Measurements from ENCODE around the gene GPC5. TPM values are rescaled to one million over a fixed set of nuclear protein-coding genes. Genes with fewer than 3 reads are reported as not detected.

The GPC5 gene
- total RNA-seq, 2 experiments from 2014 or later, result not detected

- Mint-ChIP-seq H3K27me3 (no peaks in the 10 kb centered on the region), H3K27ac (no peak overlapping the region), H3K4me3 (no peak overlapping the region), H3K4me1 (no peaks in the 10 kb centered on the region), H3K9me3 (ENCODE audit: low read depth) (no peaks in the 10 kb centered on the region), H3K36me3 (no peaks in the 10 kb centered on the region)
- ATAC-seq (no peak), DNase-seq (no peak)
- CTCF ChIA-PET, result no interaction called here
Measured at GRCh38 chr13:91504216-91504615, 105.8 kb downstream of the GPC5 start.

DNA sequence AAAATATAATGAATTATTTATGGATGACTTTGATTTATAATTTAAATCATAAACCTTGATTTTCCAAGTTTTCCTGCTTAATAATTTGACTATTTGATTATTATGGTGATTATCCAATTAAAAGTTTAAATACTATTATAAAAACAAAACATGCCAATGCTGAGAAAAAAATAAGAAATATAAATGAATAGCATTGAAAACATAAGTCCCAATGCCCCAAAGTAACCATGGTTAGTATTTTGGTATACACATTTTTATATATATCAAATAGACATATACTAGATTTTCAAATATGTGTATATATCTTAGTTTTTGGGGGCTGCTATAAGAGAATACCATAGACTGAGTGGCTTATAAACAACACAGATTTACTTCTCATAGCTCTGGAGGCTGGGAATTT lies 108.3 kb downstream of the GPC5 start:
- ATAC-seq (no peak), DNase-seq (no peak)
- Mint-ChIP-seq H3K4me1 (no peaks in the 10 kb centered on the region), H3K36me3 (no peaks in the 10 kb centered on the region), H3K9me3 (ENCODE audit: low read depth) (no peaks in the 10 kb centered on the region), H3K27me3 (no peaks in the 10 kb centered on the region), H3K4me3 (no peak overlapping the region), H3K27ac (no peak overlapping the region)
- CTCF ChIA-PET, result no interaction called here

GRCh38 chr13:91510058-91510457 lies 111.6 kb downstream of the GPC5 start:
- no peaks in the 10 kb centered on the region for H3K27me3 Mint-ChIP-seq
- H3K36me3 Mint-ChIP-seq, result no peaks in the 10 kb centered on the region
- H3K4me1 Mint-ChIP-seq, result no peaks in the 10 kb centered on the region
- ATAC-seq (no peak), DNase-seq (no peak)
- no peaks in the 10 kb centered on the region for H3K9me3 Mint-ChIP-seq (ENCODE audit: low read depth)
- CTCF ChIA-PET, result no interaction called here
- H3K27ac Mint-ChIP-seq, result no peak overlapping the region
- H3K4me3 Mint-ChIP-seq, result no peak overlapping the region

DNA sequence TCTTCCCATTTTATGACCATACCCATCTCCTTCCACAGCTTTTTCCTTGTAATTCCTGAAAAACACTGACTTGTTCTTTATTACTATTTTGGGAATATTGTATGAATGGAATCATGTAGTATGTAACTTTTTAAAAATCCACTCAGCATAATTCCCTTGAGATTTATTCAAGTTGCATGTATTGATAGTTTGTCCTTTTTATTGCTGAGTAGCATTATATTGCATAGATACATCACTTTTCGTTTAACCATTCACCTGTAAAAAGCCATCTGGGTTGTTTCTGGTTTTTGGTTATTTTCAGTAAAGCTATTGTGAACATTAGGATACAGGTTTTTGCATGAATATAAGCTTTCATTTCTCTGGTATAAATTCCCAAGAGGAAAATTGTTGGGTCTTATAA lies 115.4 kb downstream of the GPC5 start:
- no peaks in the 10 kb centered on the region for H3K4me1 Mint-ChIP-seq
- CTCF ChIA-PET, result no interaction called here
- no peaks in the 10 kb centered on the region for H3K9me3 Mint-ChIP-seq (ENCODE audit: low read depth)
- H3K27me3 Mint-ChIP-seq, result no peaks in the 10 kb centered on the region
- no peak overlapping the region for H3K4me3 Mint-ChIP-seq
- H3K27ac Mint-ChIP-seq, result no peak overlapping the region
- no peaks in the 10 kb centered on the region for H3K36me3 Mint-ChIP-seq
- no peak for ATAC-seq
- DNase-seq, result no peak

- H3K27me3 Mint-ChIP-seq, result no peaks in the 10 kb centered on the region
- no peak for ATAC-seq
- H3K4me3 Mint-ChIP-seq, result no peak overlapping the region
Measured at GRCh38 chr13:91516799-91517198, 118.4 kb downstream of the GPC5 start.

DNA sequence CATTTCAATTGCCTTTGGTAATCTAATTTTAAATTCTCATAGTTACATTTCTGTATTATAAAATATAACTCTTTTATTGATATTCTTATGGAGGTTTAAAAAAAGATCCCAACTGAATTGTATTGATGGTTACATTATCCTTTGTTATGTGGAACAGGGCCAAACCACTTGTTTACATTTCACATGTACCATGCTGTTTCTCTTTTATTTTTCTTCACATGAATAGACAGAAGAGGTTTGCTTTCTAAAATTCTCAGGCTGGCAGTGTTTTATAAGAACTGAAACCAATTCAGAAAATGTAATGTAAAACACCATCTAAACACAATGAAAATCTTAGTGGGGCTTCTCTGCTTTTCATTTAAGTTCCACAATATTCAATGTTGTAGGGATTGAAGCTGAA lies 122.5 kb downstream of the GPC5 start:
- Mint-ChIP-seq H3K4me3 (no peak overlapping the region), H3K4me1 (no peaks in the 10 kb centered on the region), H3K9me3 (ENCODE audit: low read depth) (no peaks in the 10 kb centered on the region), H3K36me3 (no peaks in the 10 kb centered on the region), H3K27ac (no peak overlapping the region), H3K27me3 (no peaks in the 10 kb centered on the region)
- DNase-seq (no peak), ATAC-seq (no peak)
- CTCF ChIA-PET, result no interaction called here

More at GRCh38 chr13:91516799-91517198, 118.4 kb downstream of the GPC5 start:
- Mint-ChIP-seq H3K36me3 (no peaks in the 10 kb centered on the region), H3K4me1 (no peaks in the 10 kb centered on the region), H3K9me3 (ENCODE audit: low read depth) (no peaks in the 10 kb centered on the region), H3K27ac (no peak overlapping the region)
- CTCF ChIA-PET, result no interaction called here
- no peak for DNase-seq

GRCh38 chr13:91523116-91523515 lies 124.7 kb downstream of the GPC5 start:
- no peak overlapping the region for H3K27ac Mint-ChIP-seq
- no peak for ATAC-seq

DNA sequence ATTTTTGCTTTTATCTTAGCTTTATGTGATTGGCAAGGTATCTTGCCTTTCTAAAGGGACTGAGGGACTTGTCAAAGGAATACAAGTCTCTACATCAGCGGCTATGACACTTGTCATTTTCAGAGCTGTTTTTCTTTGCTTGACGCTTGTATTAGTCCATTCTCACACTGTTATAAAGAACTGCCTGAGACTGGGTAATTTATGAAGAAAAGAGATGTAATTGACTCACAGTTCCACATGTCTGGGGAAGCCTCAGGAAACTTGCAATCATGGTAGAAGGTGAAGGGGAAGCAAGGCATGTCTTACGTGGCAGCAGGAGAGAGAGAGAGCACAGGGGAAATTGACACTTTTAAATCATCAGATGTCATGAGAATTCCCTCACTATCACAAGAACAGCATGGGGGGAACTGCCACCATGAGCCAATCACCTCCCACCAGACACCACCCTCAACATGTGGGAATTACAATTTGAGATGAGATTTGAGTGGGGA lies 128.2 kb downstream of the GPC5 start:
- H3K27ac Mint-ChIP-seq, result no peak overlapping the region
- H3K4me1 Mint-ChIP-seq, result no peaks in the 10 kb centered on the region
- no peaks in the 10 kb centered on the region for H3K9me3 Mint-ChIP-seq (ENCODE audit: low read depth)
- no peak overlapping the region for H3K4me3 Mint-ChIP-seq
- ATAC-seq (no peak), DNase-seq (no peak)
- CTCF ChIA-PET, result no interaction called here
- H3K36me3 Mint-ChIP-seq, result no peaks in the 10 kb centered on the region
- H3K27me3 Mint-ChIP-seq, result no peaks in the 10 kb centered on the region

More at GRCh38 chr13:91523116-91523515, 124.7 kb downstream of the GPC5 start:
- H3K4me3 Mint-ChIP-seq, result no peak overlapping the region
- H3K27me3 Mint-ChIP-seq, result no peaks in the 10 kb centered on the region
- H3K36me3 Mint-ChIP-seq, result no peaks in the 10 kb centered on the region
- no peaks in the 10 kb centered on the region for H3K9me3 Mint-ChIP-seq (ENCODE audit: low read depth)
- DNase-seq, result no peak
- no peaks in the 10 kb centered on the region for H3K4me1 Mint-ChIP-seq
- CTCF ChIA-PET, result no interaction called here

DNA sequence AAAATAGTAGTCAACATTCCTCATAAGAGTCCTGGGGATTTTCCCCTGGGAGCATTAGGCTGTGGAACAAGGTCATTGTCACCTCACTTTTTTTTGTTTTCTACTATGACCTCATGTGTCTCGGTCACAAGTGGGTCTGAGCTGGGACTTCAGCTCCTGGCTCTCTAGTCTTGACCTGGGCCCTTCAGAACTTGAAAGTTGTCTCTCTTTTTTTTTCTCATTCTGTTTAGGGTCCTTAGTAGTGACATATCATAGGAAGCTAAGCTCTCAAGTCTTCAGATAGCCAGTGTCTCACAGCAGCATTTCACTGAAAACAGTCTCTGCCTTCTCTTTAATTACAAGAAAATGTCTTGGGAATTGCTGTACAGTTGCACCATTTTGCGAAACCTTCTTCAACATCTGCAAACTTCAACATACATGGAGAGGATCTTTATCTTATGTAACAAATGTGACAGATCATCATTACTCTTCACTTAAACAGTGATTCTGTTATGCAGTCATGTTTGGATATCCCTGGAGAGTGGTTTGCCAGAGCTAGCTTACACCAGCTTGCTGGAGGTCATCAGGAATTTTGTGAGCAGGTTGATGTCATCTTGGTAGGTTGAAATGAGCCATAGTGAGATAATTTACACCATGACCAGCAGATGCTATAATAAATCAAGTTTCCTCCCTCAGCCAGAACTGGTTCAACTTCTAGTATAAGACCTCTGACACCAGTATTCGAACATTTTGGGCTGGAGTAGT lies 131.5 kb downstream of the GPC5 start:
- no peaks in the 10 kb centered on the region for H3K27me3 Mint-ChIP-seq
- H3K9me3 Mint-ChIP-seq (ENCODE audit: low read depth), result no peaks in the 10 kb centered on the region
- no peaks in the 10 kb centered on the region for H3K36me3 Mint-ChIP-seq
- no peaks in the 10 kb centered on the region for H3K4me1 Mint-ChIP-seq
- H3K4me3 Mint-ChIP-seq, result no peak overlapping the region
- DNase-seq (no peak), ATAC-seq (no peak)
- CTCF ChIA-PET, result no interaction called here
- no peak overlapping the region for H3K27ac Mint-ChIP-seq

- Mint-ChIP-seq H3K4me3 (no peak overlapping the region), H3K9me3 (ENCODE audit: low read depth) (no peaks in the 10 kb centered on the region), H3K4me1 (no peaks in the 10 kb centered on the region), H3K36me3 (no peaks in the 10 kb centered on the region), H3K27me3 (no peaks in the 10 kb centered on the region), H3K27ac (no peak overlapping the region)
- DNase-seq (no peak), ATAC-seq (no peak)
- CTCF ChIA-PET, result no interaction called here
Measured at GRCh38 chr13:91531646-91532045, 133.2 kb downstream of the GPC5 start.

DNA sequence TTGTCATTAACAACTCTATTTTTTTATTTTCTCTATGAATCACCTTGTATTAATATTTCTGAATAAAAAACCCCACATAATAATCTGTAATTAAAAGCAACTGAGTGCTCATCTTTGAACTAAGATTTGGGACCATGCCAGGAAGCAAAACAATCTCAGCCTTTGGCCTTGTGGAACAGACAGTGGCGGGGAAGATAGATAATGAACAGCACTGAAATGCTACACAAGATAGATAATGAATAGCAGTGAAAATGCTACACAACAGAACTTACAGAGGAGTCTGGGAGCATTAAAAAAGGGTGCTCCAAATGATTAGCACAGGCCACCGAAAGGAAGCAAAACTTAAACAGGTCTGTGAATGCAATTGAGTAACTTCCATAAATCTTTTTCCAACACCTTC lies 134.9 kb downstream of the GPC5 start:
- Mint-ChIP-seq H3K9me3 (ENCODE audit: low read depth) (no peaks in the 10 kb centered on the region), H3K36me3 (no peaks in the 10 kb centered on the region), H3K4me3 (no peak overlapping the region), H3K4me1 (no peaks in the 10 kb centered on the region), H3K27me3 (no peaks in the 10 kb centered on the region), H3K27ac (no peak overlapping the region)
- DNase-seq, result no peak
- CTCF ChIA-PET, result no interaction called here
- ATAC-seq, result no peak

- DNase-seq, result no peak
- Mint-ChIP-seq H3K9me3 (ENCODE audit: low read depth) (no peaks in the 10 kb centered on the region), H3K27me3 (no peaks in the 10 kb centered on the region), H3K27ac (no peak overlapping the region), H3K4me1 (no peaks in the 10 kb centered on the region), H3K4me3 (no peak overlapping the region), H3K36me3 (no peaks in the 10 kb centered on the region)
- CTCF ChIA-PET, result no interaction called here
- ATAC-seq, result no peak
Measured at GRCh38 chr13:91534996-91535395, 136.6 kb downstream of the GPC5 start.

GRCh38 chr13:91537376-91537775 lies 139.0 kb downstream of the GPC5 start:
- no peaks in the 10 kb centered on the region for H3K36me3 Mint-ChIP-seq
- no peak overlapping the region for H3K4me3 Mint-ChIP-seq
- CTCF ChIA-PET, result no interaction called here
- no peaks in the 10 kb centered on the region for H3K27me3 Mint-ChIP-seq
- H3K9me3 Mint-ChIP-seq (ENCODE audit: low read depth), result no peaks in the 10 kb centered on the region
- H3K27ac Mint-ChIP-seq, result no peak overlapping the region
- DNase-seq, result no peak
- ATAC-seq, result no peak
- H3K4me1 Mint-ChIP-seq, result no peaks in the 10 kb centered on the region

- DNase-seq, result no peak
- H3K9me3 Mint-ChIP-seq (ENCODE audit: low read depth), result no peaks in the 10 kb centered on the region
- no peaks in the 10 kb centered on the region for H3K4me1 Mint-ChIP-seq
- H3K27me3 Mint-ChIP-seq, result no peaks in the 10 kb centered on the region
- H3K4me3 Mint-ChIP-seq, result no peak overlapping the region
- CTCF ChIA-PET, result no interaction called here
- ATAC-seq, result no peak
- H3K36me3 Mint-ChIP-seq, result no peaks in the 10 kb centered on the region
- no peak overlapping the region for H3K27ac Mint-ChIP-seq
Measured at GRCh38 chr13:91539286-91540157, 141.1 kb downstream of the GPC5 start.
